SK-N-SH (cell line): Measurements from ENCODE around the gene LY6G6C.

Experiments used
- CTCF ChIP-seq: fragments of 200-600 bp; sonication (generic); IDR thresholded peaks from 2 replicates; pipeline ENCODE4 v1.6.1; 2017; ENCODE audit warnings: antibody characterized with exemption, mild to moderate bottlenecking, moderate library complexity
- EP300 ChIP-seq, 2 experiments: IDR thresholded peaks; 2 replicates each; pipeline versions ENCODE4 v1.4.0 to v1.6.1; 2012; ENCODE audit warnings: borderline replicate concordance in 1 of 2, low read depth in 1 of 2, low read length in 1 of 2
- FOXM1 ChIP-seq: IDR thresholded peaks from 2 replicates; pipeline ENCODE4 v1.4.0; 2012; ENCODE audit warnings: low read depth, mild to moderate bottlenecking
- GABPA ChIP-seq: IDR thresholded peaks from 2 replicates; pipeline ENCODE4 v1.4.0; 2012; ENCODE audit warnings: low read depth, mild to moderate bottlenecking
- JUND ChIP-seq: IDR thresholded peaks from 2 replicates; pipeline ENCODE4 v1.4.0; 2012
- MAX ChIP-seq: IDR thresholded peaks from 2 replicates; pipeline ENCODE4 v1.4.0; 2012; ENCODE audit warnings: low read depth
- POLR2AphosphoS5 ChIP-seq: IDR thresholded peaks from 2 replicates; pipeline ENCODE4 v1.6.1; 2012; ENCODE audit warnings: low read depth, low read length
- REST ChIP-seq: IDR thresholded peaks from 2 replicates; pipeline ENCODE4 v1.6.1; 2012; ENCODE audit warnings: mild to moderate bottlenecking, low read depth, low read length, moderate library complexity
- USF2 ChIP-seq: fragments of 150-350 bp; IDR thresholded peaks from 2 replicates; pipeline ENCODE4 v1.6.1; 2017; ENCODE audit warnings: antibody characterized with exemption, low read length, low read depth, borderline replicate concordance
- ZBTB33 ChIP-seq: IDR thresholded peaks from 2 replicates; pipeline ENCODE4 v1.4.0; 2012; ENCODE audit warnings: low read depth, borderline replicate concordance

- TF ChIP-seq CTCF, result no peak
- no peak for TF ChIP-seq EP300 (IDR thresholded peaks at IDR 0.05; ENCODE audit: borderline replicate concordance in 1 of 2, low read depth in 1 of 2, low read length in 1 of 2)
- TF ChIP-seq ZBTB33, result no peak
- no peak for TF ChIP-seq POLR2AphosphoS5
- no peak for TF ChIP-seq USF2
- TF ChIP-seq JUND, result no peak
- no peak for TF ChIP-seq MAX
- TF ChIP-seq REST, result no peak
- no peak for TF ChIP-seq FOXM1
- TF ChIP-seq GABPA, result no peak
Measured at GRCh38 chr6:31768363-31769257, 47.1 kb upstream of the LY6G6C start.
